Glutamatergic neuron (in vitro differentiated cells): ENCODE measurements around the gene ZNF3. TPM values are rescaled to one million over a fixed set of nuclear protein-coding genes. Genes with fewer than 3 reads are reported as not detected.

Experiments
- DNase-seq: peaks from one replicate; pipeline ENCODE4 v3.0.0; 2022
- H3K27ac Mint-ChIP-seq: one replicate; pipeline ENCODE4 v1.8.0; 2020; ENCODE audit warnings: mild to moderate bottlenecking, mixed read lengths, inconsistent platforms; ENCODE audit not compliant: unreplicated experiment
- H3K27me3 Mint-ChIP-seq: one replicate; pipeline ENCODE4 v1.8.0; 2020; ENCODE audit warnings: mild to moderate bottlenecking, moderate library complexity, mixed read lengths, inconsistent platforms; ENCODE audit not compliant: unreplicated experiment
- H3K36me3 Mint-ChIP-seq: one replicate; pipeline ENCODE4 v1.8.0; 2020; ENCODE audit warnings: mild to moderate bottlenecking, mixed read lengths, inconsistent platforms; ENCODE audit not compliant: unreplicated experiment
- H3K4me1 Mint-ChIP-seq: one replicate; pipeline ENCODE4 v1.8.0; 2020; ENCODE audit warnings: mild to moderate bottlenecking, low read depth, mixed read lengths, inconsistent platforms; ENCODE audit not compliant: unreplicated experiment
- H3K4me3 Mint-ChIP-seq: one replicate; pipeline ENCODE4 v1.8.0; 2020; ENCODE audit warnings: mild to moderate bottlenecking, mixed read lengths, inconsistent platforms; ENCODE audit not compliant: unreplicated experiment
- H3K9me3 Mint-ChIP-seq: one replicate; pipeline ENCODE4 v1.8.0; 2020; ENCODE audit warnings: mild to moderate bottlenecking, moderate library complexity, mixed read lengths, inconsistent platforms; ENCODE audit not compliant: unreplicated experiment
- microRNA-seq: library from miRNA; unstranded; fragments of <30 nt; microRNA quantifications from one replicate; pipeline ENCODE4, GENCODE V29; 2020; ENCODE audit not compliant: unreplicated experiment
- total RNA-seq: library from RNA; stranded (reverse); fragmentation: NEBNext Ultra II Directional; extraction: Animal tissue kit (Norgen Biotek cat#: 25700); gene quantifications from one replicate; pipeline ENCODE4 v1.2.1, GENCODE V29; 2021; ENCODE audit not compliant: unreplicated experiment
- TF ChIP-seq, protein P1 (sequence below): fragments of 200-600 bp; sonication (generic); IDR thresholded peaks from one replicate; pipeline ENCODE4 v1.5.0; 2021; ENCODE audit not compliant: partially characterized antibody, unreplicated experiment

Gene ZNF3
- total RNA-seq, 1 donor from 2014 or later = 87.9 TPM

DNA sequence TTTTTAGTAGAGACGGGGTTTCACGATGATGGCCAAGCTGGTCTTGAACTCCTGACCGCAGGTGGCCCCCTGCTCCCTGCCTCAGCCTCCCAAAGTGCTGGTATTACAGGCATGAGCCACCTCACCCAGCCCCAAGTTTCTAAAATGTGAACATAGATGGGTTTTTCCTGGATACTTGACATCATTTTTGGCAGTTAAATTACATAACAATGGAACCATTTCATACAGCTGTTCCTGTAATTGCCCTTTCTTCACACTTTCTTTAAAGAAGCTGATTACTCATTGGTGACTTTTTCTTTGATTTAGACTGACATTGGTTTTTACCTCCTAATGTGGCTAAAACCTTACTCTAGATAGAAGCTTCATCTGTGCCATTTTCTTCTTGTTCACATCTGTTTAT is 60.2 kb downstream of the ZNF3 start:
- no peak overlapping the region for H3K4me3 Mint-ChIP-seq
- TF ChIP-seq, protein P1, sequence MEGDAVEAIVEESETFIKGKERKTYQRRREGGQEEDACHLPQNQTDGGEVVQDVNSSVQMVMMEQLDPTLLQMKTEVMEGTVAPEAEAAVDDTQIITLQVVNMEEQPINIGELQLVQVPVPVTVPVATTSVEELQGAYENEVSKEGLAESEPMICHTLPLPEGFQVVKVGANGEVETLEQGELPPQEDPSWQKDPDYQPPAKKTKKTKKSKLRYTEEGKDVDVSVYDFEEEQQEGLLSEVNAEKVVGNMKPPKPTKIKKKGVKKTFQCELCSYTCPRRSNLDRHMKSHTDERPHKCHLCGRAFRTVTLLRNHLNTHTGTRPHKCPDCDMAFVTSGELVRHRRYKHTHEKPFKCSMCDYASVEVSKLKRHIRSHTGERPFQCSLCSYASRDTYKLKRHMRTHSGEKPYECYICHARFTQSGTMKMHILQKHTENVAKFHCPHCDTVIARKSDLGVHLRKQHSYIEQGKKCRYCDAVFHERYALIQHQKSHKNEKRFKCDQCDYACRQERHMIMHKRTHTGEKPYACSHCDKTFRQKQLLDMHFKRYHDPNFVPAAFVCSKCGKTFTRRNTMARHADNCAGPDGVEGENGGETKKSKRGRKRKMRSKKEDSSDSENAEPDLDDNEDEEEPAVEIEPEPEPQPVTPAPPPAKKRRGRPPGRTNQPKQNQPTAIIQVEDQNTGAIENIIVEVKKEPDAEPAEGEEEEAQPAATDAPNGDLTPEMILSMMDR = no peak
- no peaks in the 10 kb centered on the region for H3K27me3 Mint-ChIP-seq
- peaks cover 4% of the 10 kb centered on the region for H3K36me3 Mint-ChIP-seq
- peaks cover 1% of the 10 kb centered on the region for H3K9me3 Mint-ChIP-seq
- H3K27ac Mint-ChIP-seq = peak overlapping the region; percentile 43
- H3K4me1 Mint-ChIP-seq = peaks cover 10% of the 10 kb centered on the region
- no peak for DNase-seq

Small RNA genes within 50 kb of the gene (microRNA-seq; reads per million reads assigned to microRNA genes)
- 7,031 reads per million, percentile 97 among the genes with 10 or more reads in this experiment for gene MIR106B
- gene MIR25 = 1,008 reads per million, percentile 89 among the genes with 10 or more reads in this experiment
- gene MIR93 = 30,493 reads per million, percentile 99 among the genes with 10 or more reads in this experiment

Other genes starting within 250 kb of the ZNF3 start
- 0.39 TPM for gene OR2AE1, start 204.7 kb downstream of the ZNF3 start, total RNA-seq
- 13.7 TPM for gene TRIM4, start 162.2 kb downstream of the ZNF3 start, total RNA-seq
- gene GJC3, start 152.1 kb downstream of the ZNF3 start, total RNA-seq = not detected
- gene AZGP1, start 105.7 kb downstream of the ZNF3 start, total RNA-seq = 0.44 TPM
- gene ZKSCAN1, start 66.1 kb downstream of the ZNF3 start, total RNA-seq = 127 TPM
- gene ZSCAN21, start 31.9 kb downstream of the ZNF3 start, total RNA-seq = 26.3 TPM
- 77.4 TPM for gene COPS6, start 7.2 kb upstream of the ZNF3 start, total RNA-seq
- gene MCM7, start 19.7 kb upstream of the ZNF3 start, total RNA-seq = 196 TPM
- gene AP4M1, start 19.9 kb upstream of the ZNF3 start, total RNA-seq = 25.9 TPM
- gene TAF6, start 37.6 kb upstream of the ZNF3 start, total RNA-seq = 63.1 TPM
- gene CNPY4, start 37.9 kb upstream of the ZNF3 start, total RNA-seq = 19.3 TPM
- gene MBLAC1, start 45.2 kb upstream of the ZNF3 start, total RNA-seq = 3.3 TPM
- gene LAMTOR4, start 67.2 kb upstream of the ZNF3 start, total RNA-seq = 66.9 TPM
- 42.4 TPM for gene TRAPPC14, start 77.0 kb upstream of the ZNF3 start, total RNA-seq
- 30.9 TPM for gene GAL3ST4, start 86.9 kb upstream of the ZNF3 start, total RNA-seq
- gene GPC2, start 95.7 kb upstream of the ZNF3 start, total RNA-seq = 530 TPM
- gene STAG3, start 96.2 kb upstream of the ZNF3 start, total RNA-seq = 1.1 TPM
- gene PVRIG, start 138.2 kb upstream of the ZNF3 start, total RNA-seq = not detected
- not detected for gene SPDYE3, start 226.0 kb upstream of the ZNF3 start, total RNA-seq